NCI-H345 treated with DMSO at 0.1 percent for 48 hours (cell line): ENCODE measurements around the gene RIN1.
"Not testable (repeated sequence)": the region's sequence is repeated elsewhere in the genome, so short reads cannot be mapped to it uniquely, and the experiment has no call there.

Source experiments
- DNase-seq: peaks from one replicate; lab custom pipeline; 2025; ENCODE audit not compliant: unreplicated experiment; lab: John Stamatoyannopoulos, UW

RIN1 gene

DNA sequence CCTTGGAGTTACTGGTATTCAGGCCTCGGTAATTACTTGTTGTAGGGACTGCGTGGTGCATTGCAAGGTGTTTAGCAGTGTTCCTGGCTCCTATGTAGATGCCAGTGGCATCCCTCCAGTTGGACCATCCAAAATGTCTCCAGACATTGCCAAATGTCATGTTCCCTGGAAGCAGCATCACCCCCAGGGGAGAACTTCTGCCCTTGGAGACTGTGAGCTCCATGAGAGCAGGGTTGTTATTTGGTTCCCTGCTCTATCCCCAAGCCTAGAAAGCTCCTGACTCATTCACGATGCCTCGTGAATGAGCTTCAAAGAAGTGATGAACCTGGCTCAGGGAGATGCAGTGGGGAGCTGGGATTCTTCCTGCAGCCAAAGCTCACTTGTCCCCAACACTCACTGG, 14.6 kb downstream of the RIN1 start:
- no peak for DNase-seq

DNA sequence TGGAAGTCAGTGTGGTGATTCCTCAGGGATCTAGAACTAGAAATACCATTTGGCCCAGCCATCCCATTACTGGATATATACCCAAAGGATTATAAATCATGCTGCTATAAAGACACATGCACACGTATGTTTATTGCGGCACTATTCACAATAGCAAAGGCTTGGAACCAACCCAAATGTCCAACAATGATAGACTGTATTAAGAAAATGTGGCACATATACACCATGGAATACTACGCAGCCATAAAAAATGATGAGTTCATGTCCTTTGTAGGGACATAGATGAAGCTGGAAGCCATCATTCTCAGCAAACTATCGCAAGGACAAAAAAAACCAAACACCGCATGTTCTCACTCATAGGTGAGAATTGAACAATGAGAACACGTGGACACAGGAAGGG, 15.5 kb downstream of the RIN1 start:
- DNase-seq, result not testable (repeated sequence)

DNA sequence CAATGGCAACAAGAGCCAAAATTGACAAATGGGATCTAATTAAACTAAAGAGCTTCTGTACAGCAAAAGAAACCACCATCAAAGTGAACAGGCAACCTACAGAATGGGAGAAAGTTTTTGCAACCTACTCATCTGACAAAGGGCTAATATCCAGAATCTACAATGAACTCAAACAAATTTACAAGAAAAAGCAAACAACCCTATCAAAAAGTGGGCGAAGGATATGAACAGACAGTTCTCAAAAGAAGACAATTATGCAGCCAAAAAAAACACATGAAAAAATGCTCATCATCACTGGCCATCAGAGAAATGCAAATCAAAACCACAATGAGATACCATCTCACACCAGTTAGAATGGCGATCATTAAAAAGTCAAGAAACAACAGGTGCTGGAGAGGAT, 15.9 kb downstream of the RIN1 start:
- not testable (repeated sequence) for DNase-seq

DNA sequence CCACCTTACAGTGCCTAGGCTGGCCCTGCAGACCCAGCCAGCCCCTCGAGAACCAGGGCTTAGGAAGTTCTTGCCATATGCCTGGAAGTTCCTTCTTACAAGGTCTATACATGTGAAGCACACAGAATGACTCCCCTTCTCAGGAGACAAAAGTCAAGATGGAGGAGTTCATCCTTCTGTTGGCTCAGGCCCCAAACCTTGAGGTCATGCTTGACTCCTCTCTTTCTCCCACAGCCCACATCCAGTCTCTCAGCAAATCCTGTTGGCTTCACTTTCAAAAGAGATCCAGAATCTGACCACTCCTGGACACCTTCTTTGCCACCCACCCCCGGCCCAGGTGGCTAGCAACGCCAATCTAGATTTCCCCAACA, 17.6 kb downstream of the RIN1 start:
- no peak for DNase-seq

- no peak for DNase-seq
Observed at GRCh38 chr11:66317723-66318599, 18.3 kb downstream of the RIN1 start.

DNA sequence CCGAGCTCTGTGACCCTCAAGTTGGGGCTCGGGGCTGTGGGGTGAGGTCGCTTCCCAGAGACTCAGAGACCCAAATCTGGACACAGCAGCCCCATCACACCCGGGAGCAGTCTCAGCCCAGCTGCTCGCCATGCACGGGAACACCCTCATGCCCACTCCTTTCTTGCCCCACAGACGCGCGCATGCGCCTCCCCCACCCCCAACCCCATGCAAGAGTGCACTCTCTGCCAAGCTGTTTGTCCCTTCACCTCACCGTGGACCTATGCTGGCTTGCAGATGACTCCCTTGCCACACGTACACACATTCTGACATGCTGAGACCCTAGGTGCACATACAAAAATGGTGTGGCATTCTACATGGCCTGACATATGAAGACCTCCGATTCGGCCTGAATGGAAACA, 18.9 kb downstream of the RIN1 start:
- no peak for DNase-seq

DNA sequence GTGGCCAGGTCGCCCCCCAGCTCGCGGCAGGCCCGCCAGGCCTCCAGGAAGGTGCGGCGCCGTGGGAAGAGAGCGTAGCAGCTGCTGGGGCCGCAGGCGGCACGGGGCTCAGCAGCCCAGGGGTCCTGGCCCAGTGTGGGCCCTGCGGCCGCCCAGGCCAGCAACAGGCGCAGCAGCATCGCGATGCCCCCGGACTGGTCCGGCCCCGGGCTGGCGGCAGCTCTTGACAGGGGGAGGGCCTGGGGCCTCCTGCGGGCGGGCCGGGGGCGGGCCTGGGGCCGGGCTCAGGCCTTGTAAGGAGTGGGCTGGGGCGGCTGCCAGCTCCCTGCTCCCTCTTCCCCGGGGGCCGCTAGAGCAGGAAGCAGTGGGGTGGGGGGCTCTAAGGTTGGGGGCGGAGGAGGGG, 19.4 kb downstream of the RIN1 start, which contains the start of gene CD248:
Gene CD248, minus strand, starts transcription at position 196 of the 403 bp plus-strand sequence. Its CDS starts 17 bp downstream, at position 179.
- DNase-seq, result no peak

- DNase-seq, result no peak
Observed at GRCh38 chr11:66315921-66316811, 20.1 kb downstream of the RIN1 start.

- DNase-seq, result no peak
Observed at GRCh38 chr11:66315498-66315885, 20.7 kb downstream of the RIN1 start.

DNA sequence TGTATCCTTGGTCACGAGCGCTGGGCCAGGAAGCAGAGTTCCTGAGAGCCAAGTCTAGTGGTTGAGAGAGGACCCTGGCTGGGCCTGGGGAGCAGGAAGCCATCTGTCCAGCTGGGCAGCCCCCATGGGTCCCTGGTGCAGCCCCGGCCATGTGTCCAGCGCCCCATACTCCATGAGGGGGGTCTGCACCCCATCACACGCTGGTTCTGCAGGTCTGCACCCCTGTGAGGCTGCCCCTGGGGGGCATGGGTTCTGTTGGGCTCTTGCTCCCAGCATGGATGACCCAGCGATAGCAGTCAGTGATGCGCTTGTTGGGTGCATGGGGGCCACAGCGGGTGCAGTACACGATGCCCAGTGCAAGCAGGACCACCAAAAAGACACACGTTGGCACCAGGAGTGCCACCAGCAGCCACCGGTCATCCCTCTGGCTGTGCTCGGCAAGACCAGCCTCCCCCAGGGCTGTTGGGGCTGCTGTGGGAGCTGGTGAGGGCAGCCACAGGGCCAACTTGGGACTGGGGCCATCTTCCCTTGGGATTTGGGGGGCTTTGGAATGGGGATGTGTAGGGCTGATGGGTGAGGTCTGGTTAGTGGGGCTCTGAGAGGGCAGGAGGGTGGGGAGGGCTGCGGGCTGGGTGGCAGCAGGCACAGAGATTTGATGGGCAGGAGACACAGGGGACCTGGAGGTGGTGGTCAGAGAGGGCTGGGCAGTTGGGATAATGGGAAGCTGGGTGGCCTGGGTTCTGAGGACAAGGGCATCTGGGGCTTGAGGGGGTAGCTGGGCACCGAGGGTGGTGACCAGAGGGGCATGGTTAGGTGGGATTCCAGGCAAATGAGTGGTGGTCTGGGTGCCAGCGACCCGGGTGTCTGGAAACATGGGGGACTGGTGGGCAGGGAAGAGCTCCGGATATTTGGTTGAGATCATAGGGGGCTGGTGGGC, 21.4 kb downstream of the RIN1 start:
- no peak for DNase-seq

GRCh38 chr11:66314186-66314501, 22.1 kb downstream of the RIN1 start:
- no peak for DNase-seq

GRCh38 chr11:66313321-66314185, 22.7 kb downstream of the RIN1 start:
- no peak for DNase-seq

DNA sequence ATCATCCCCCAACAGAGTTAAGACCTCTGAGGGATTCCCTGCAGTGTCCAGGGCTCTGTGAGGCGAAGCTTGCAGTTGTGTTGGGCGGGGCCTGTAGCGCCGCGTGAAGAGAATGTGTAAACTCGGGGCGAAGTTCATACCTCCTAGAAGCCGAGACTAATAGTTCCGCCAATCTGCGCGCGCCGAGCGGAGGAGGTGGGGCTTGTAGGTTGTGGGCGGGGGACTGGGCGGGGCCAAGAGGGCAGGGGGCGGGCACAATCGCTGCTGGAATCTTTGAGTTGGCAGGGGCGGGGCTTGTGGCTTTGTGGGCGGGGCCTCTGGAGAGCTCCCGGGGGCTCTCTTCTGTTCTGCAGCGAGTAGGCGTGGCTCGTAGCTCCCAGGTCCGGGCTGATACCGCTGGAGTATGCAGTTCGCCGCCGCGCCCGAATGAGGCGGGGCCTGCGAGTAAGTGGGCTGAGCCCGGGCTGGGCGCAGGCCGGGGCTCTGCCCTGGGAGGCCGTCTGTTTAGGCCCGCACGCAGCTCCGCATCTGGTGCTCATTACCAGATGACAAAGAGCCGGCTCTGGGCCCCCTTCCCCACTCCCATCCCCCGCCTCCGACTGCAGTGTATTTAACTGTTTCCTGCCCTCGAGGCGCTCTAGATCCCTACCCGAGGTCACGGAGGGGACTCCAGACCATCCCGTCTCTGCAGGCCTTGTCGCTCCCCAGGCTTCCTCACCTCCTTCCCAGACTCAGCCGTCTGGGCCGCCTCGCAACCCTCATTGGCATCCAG, 23.5 kb downstream of the RIN1 start:
- peak; percentile 95 for DNase-seq

GRCh38 chr11:66311965-66312548, 24.2 kb downstream of the RIN1 start:
- peak; percentile 94 for DNase-seq

DNA sequence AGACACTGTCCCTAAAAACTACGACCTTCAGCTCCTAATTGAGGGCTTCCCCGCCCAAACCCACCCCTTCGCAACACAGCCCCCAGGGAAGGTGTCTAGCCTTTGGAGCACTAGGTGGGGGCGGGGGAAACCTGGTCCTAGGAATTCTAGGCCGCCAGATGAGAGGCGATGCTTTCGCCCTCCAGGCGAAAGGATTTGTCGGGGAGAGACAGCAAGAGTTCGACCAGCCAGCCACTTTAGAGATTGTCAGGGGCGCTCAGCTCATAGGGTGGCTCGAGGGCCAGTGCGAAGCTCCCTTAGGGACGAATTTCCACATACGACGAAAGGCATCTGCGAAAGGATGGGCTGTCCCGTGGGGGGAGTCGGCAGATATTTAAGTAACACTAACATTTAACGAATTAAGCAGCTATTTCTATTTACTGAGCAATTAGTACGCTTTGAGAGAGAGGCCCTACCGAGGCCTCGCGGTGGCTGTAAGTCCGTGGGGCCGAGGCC, 24.7 kb downstream of the RIN1 start:
- no peak for DNase-seq

DNA sequence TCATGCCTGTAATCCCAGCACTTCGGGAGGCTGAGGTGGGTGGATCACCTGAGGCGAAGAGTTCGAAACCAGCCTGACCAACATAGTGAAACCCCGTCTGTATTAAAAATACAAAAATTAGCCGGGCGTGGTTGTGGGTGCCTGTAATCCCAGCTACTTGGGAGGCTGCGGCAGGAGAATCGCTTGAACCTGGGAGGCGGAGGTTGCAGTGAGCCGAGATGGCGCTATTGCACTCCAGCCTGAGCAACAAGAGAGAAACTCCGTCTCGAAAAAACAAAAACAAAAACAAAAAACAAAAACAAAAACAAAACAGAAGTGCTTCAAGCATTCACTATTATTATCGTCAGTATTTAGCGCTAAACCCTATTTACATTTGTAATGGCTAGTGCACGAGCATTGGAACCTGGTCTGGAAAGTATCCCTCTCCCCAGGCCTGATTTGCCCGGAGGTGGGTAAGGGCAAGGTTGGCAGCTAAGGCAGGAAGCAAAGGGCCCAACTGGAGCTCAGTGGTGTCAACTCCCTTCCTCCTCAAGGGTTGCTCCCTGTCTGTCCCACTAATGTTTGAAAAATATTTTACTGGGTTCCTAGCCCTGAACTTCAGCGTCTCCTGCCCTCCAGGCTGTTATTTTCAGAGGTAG, 25.3 kb downstream of the RIN1 start:
- DNase-seq, result not testable (repeated sequence)

GRCh38 chr11:66310324-66310723, 25.9 kb downstream of the RIN1 start:
- DNase-seq, result no peak

DNA sequence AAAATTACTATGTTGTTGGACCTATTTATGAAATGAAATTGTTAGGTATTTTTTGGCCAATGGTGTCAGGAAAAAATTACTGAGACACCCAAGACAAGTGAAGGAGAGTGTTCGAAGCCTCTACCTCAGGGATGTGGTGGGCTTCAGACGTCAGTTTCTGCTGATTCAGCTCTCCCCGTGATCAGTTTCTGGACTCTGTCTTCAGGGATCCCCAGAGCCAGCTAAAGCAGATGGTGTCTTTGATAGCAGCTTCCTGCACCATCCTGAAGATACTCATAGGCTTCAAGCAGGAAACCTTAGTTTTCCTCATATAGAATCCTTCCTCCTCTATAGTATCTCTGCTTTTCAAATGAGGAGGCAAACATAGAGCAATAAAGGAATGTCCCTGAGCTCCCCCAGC, 26.8 kb downstream of the RIN1 start:
- DNase-seq, result no peak
